Right lobe of liver (tissue), 6 donors: ENCODE data around the gene PHF11. TPM values are rescaled to one million over a fixed set of nuclear protein-coding genes. Genes with fewer than 3 reads are reported as not detected.

Source experiments
- ATAC-seq, 4 donors: fragments of 200-7000 bp; cut with Tn5 transposase; one replicate each; pipeline ENCODE4 v1.9.1; 2020; ENCODE audit warnings: mild to moderate bottlenecking in 4 of 4, moderate library complexity in 4 of 4
- DNase-seq, 3 donors: peaks; one replicate each; pipeline ENCODE4 v3.0.0-alpha.2; 2020
- H3K27ac ChIP-seq, 3 donors: fragments of 200-600 bp; one replicate each; pipeline ENCODE4 v1.8.0; 2022
- H3K27me3 ChIP-seq, 2 donors: fragments of 200-600 bp; one replicate each; pipeline ENCODE4 v1.8.0; 2022
- H3K36me3 ChIP-seq, 4 donors: fragments of 200-600 bp; sonication (generic) in 1 of 4; one replicate each; pipeline versions ENCODE4 v1.5.1 to v1.8.0; 2017 to 2022; ENCODE audit warnings: control low read depth in 1 of 4
- H3K4me1 ChIP-seq, 4 donors: fragments of 200-600 bp; sonication (generic) in 1 of 4; one replicate each; pipeline versions ENCODE4 v1.5.1 to v1.8.0; 2017 to 2022; ENCODE audit warnings: control low read depth in 1 of 4
- H3K4me3 ChIP-seq, 3 donors: fragments of 200-600 bp; one replicate each; pipeline ENCODE4 v1.8.0; 2022
- H3K9me3 ChIP-seq, 4 donors: fragments of 200-600 bp; sonication (generic) in 1 of 4; one replicate each; pipeline versions ENCODE4 v1.5.1 to v1.8.0; 2017 to 2022; ENCODE audit warnings: control low read depth in 1 of 4
- POLR2A ChIP-seq: fragments of 450-650 bp; IDR thresholded peaks from one replicate; pipeline ENCODE4 v1.6.1; 2017; ENCODE audit warnings: antibody characterized with exemption, mild to moderate bottlenecking
- WGBS: methylation state at CpG from one replicate; pipeline ENCODE4 v1.1.6; 2018; ENCODE audit warnings: low coverage, low lambda C conversion rate; ENCODE audit not compliant: insufficient coverage; ENCODE audit errors: missing lambda C conversion rate; 5-methylcytosine and 5-hydroxymethylcytosine counted together
- intact Hi-C, 2 donors: fragments of 100-400 bp; cut with DNase I; formaldehyde crosslinking; loops; one replicate each; pipeline versions ENCODE4 v1.11.2 to v1.14.1; 2022
- total RNA-seq, 6 experiments: library from RNA; depleted of rRNA in 2 of 6; stranded (reverse); fragments of >200 nt in 2 of 6; fragmentation: NEBNext Ultra II Directional in 3 of 6; extraction: Animal tissue kit (Norgen Biotek cat#: 25700) in 3 of 6; gene quantifications; one replicate each; pipeline versions ENCODE4 v1.1.0 to v1.2.4, GENCODE V29; 2016 to 2023
- TF ChIP-seq, protein P1 (sequence below), 4 donors: fragments of 200-600 bp in 3 of 4; fragments of 450-650 bp in 1 of 4; IDR thresholded peaks; one replicate each; pipeline versions ENCODE4 v1.5.1 to v1.8.0; 2016 to 2022; ENCODE audit warnings: antibody characterized with exemption in 4 of 4, mild to moderate bottlenecking in 2 of 4
- donor health status: DM: no; HTN: yes; CAD: no.
- donor health status: DM: no; HTN: no; CAD: no.
- donor health status: DM: no; HTN: no; CAD: no.
- donor health status: DM: no; HTN: yes; CAD: no.
- donor health status: DM: no; HTN: yes; CAD: no.

PHF11 gene
- total RNA-seq, 6 experiments from 2014 or later, result 10.8 to 21.4 (median 17.2) TPM

DNA sequence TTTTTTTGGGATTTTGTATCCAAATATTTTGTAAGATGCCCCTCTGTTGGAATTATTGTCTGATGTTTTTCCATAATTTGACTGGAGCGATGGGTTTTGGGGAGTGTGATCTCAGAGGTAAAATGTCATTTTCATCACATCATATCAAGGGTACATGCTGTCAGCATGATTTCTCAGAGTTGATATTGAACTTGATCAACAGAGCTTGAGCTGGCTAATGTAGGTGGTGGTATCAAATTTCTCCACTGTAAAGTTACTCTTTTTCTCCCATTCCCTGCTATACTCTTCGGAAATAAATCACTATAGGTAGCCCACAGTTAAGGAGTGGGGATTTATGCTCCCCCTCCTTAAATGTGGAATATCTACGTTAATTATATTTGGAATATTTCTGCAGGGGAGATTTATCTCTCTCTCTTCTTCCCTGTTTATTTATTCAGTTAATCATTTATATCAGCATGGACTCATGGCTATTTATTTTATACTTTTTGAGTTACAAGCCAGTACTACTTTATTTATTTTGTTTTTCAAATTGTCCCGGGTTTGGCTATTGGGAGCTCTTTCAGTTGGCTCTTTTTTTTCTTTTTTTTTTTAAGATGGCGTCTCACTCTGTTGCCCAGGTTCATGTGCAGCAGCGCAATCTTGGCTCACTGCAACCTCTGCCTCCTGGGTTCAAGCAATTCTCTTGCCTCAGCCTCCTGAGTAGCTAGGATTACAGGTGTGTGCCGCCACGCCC lies 42.9 kb upstream of the PHF11 start:
- intact Hi-C loops, result no loop called here
- no peak overlapping the region for H3K4me3 ChIP-seq

DNA sequence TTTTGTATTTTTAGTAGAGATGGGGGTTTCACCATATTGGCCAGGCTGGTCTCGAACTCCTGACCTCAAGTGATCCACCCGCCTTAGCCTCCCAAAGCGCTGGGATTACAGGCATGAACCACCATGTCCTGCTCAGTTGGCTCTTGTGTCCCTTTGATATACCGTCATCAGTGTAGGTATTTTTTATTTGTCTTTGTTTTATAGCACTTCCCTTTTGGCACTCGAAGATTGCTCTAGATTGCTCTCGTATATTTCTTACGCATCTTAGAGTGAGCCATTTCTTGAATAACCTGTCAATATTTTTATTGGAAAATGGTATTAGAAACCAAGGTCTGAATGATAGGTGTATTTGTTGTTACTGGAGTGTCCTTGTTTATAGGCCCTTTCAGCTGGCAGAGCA lies 42.3 kb upstream of the PHF11 start:
- ATAC-seq, result no peak
- intact Hi-C loops, result no loop called here

More for the DNA sequence above, 42.9 kb upstream of the PHF11 start:
- Histone ChIP-seq H3K27me3 (no peaks in the 10 kb centered on the region), H3K27ac (peak overlapping the region in 2 of 3 donors; percentile 30 to 54), H3K4me1 (peaks cover 0 to 5% (median 0%) of the 10 kb centered on the region in 4 donors), H3K36me3 (no peaks in the 10 kb centered on the region), H3K9me3 (no peaks in the 10 kb centered on the region)
- 46% methylated on average over 8 of the region's 8 CpGs for WGBS
- ATAC-seq, result peak; percentile 70 to 86 (median 74)
- TF ChIP-seq, protein P1, sequence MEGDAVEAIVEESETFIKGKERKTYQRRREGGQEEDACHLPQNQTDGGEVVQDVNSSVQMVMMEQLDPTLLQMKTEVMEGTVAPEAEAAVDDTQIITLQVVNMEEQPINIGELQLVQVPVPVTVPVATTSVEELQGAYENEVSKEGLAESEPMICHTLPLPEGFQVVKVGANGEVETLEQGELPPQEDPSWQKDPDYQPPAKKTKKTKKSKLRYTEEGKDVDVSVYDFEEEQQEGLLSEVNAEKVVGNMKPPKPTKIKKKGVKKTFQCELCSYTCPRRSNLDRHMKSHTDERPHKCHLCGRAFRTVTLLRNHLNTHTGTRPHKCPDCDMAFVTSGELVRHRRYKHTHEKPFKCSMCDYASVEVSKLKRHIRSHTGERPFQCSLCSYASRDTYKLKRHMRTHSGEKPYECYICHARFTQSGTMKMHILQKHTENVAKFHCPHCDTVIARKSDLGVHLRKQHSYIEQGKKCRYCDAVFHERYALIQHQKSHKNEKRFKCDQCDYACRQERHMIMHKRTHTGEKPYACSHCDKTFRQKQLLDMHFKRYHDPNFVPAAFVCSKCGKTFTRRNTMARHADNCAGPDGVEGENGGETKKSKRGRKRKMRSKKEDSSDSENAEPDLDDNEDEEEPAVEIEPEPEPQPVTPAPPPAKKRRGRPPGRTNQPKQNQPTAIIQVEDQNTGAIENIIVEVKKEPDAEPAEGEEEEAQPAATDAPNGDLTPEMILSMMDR (IDR thresholded peaks at IDR 0.05), result no peak
- no peak for TF ChIP-seq POLR2A
- DNase-seq, result no peak

DNA sequence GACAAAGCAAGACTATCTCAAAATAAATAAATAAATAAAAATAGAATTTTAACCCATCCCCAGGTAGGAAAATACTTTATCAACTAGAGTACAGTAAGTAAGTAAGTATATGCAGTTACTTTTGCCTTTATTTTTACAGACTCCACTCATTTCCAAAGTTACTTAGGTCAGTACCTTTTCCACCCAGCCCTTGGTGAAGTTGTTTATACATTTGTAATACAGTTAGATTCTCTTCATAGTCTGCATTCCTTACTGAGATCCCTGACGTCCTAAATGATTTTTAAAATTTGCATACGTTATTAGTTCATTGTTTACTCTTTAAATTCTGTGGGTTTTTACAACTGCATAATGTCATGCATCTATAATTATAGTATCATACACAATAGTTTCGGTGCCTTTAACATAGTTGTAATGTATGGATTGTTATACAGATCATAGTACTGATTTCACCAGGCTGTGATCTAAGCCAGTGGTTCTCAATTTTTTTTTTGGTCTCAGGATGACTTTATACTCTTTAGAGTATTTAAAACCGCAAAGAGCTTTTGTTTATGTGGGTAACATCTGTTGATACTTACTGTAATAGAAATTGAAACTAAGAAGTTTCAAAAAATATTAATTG lies 41.3 kb upstream of the PHF11 start:
- Histone ChIP-seq H3K36me3 (no peaks in the 10 kb centered on the region), H3K9me3 (no peaks in the 10 kb centered on the region), H3K27ac (no peak overlapping the region), H3K27me3 (no peaks in the 10 kb centered on the region), H3K4me1 (no peaks in the 10 kb centered on the region), H3K4me3 (no peak overlapping the region)
- 56% methylated on average over 4 of the region's 4 CpGs for WGBS
- intact Hi-C loops, result no loop called here
- no peak for ATAC-seq
- DNase-seq, result no peak
- TF ChIP-seq, protein P1 (IDR thresholded peaks at IDR 0.05), result no peak
- no peak for TF ChIP-seq POLR2A

More for the DNA sequence above, 42.3 kb upstream of the PHF11 start:
- no peaks in the 10 kb centered on the region for H3K4me1 ChIP-seq
- no peaks in the 10 kb centered on the region for H3K27me3 ChIP-seq
- peak overlapping the region in 2 of 3 donors; percentile 30 to 54 for H3K27ac ChIP-seq
- 86% methylated on average over 6 of the region's 7 CpGs for WGBS
- H3K36me3 ChIP-seq, result no peaks in the 10 kb centered on the region
- H3K9me3 ChIP-seq, result no peaks in the 10 kb centered on the region
- DNase-seq, result no peak
- TF ChIP-seq, protein P1 (IDR thresholded peaks at IDR 0.05), result no peak
- TF ChIP-seq POLR2A, result no peak
- H3K4me3 ChIP-seq, result no peak overlapping the region

DNA sequence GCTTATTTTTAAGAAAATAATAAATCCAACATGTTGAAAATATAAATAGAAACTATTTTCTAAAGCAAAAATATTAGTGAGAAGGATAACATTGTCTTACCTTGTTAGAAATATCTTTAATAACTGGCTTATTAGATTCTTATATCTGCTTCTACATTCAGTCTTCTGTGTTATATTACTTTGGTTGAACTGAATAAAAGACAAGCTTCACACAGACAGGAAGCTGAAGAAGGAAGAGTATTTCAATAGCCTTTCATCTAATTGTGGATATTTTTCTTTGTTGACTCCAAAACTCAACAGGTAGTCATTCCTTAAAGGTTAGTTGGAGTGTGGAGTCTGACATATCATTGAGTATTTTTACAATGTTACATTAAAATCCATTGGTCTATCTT lies 40.8 kb upstream of the PHF11 start:
- intact Hi-C loops, result no loop called here
- Histone ChIP-seq H3K36me3 (no peaks in the 10 kb centered on the region), H3K27ac (no peak overlapping the region), H3K27me3 (no peaks in the 10 kb centered on the region), H3K9me3 (no peaks in the 10 kb centered on the region), H3K4me3 (no peak overlapping the region), H3K4me1 (no peaks in the 10 kb centered on the region)
- TF ChIP-seq POLR2A, result no peak
- TF ChIP-seq, protein P1 (IDR thresholded peaks at IDR 0.05), result no peak
- ATAC-seq, result no peak
- DNase-seq, result no peak
